WTC11 (cell line): Measurements from ENCODE around the gene NTN1. TPM values are rescaled to one million over a fixed set of nuclear protein-coding genes. Genes with fewer than 3 reads are reported as not detected.
"Not testable (repeated sequence)": the region's sequence is repeated elsewhere in the genome, so short reads cannot be mapped to it uniquely, and the experiment has no call there.

Experiments used
- ATAC-seq: fragments of 200-7000 bp; cut with Tn5 transposase; 2 replicates; pipeline ENCODE4 v1.10.0; 2021; ENCODE audit warnings: mild to moderate bottlenecking, moderate library complexity
- CTCF ChIA-PET: fragments of 300-600 bp; sonication (Branson Sonifier 250); formaldehyde crosslinking; loops from one replicate; lab custom pipeline; 2021; ENCODE audit warnings: antibody characterized with exemption; lab: Charles Lee
- POLR2A ChIA-PET: fragments of 350-600 bp; sonication (Branson Sonifier 250); formaldehyde crosslinking; loops from one replicate; lab custom pipeline; 2021; ENCODE audit warnings: antibody characterized with exemption; lab: Charles Lee
- DNase-seq: peaks from one replicate; pipeline ENCODE4 v3.0.0; 2021; ENCODE audit warnings: low spot score
- H3K27ac Mint-ChIP-seq: 2 replicates; pipeline ENCODE4 v1.8.0; 2021; ENCODE audit warnings: mixed read lengths
- H3K27me3 Mint-ChIP-seq: 2 replicates; pipeline ENCODE4 v1.8.0; 2021; ENCODE audit warnings: low read depth, mild to moderate bottlenecking, moderate library complexity, mixed read lengths
- H3K36me3 Mint-ChIP-seq: 2 replicates; pipeline ENCODE4 v1.8.0; 2021; ENCODE audit warnings: mixed read lengths
- H3K4me1 Mint-ChIP-seq: 2 replicates; pipeline ENCODE4 v1.8.0; 2022; ENCODE audit warnings: mixed read lengths
- H3K4me3 Mint-ChIP-seq: 2 replicates; pipeline ENCODE4 v1.8.0; 2021; ENCODE audit warnings: mild to moderate bottlenecking, moderate library complexity, mixed read lengths
- H3K9me3 Mint-ChIP-seq: 2 replicates; pipeline ENCODE4 v1.8.0; 2021; ENCODE audit warnings: mixed read lengths
- CBFB ChIP-seq: sonication (generic); formaldehyde crosslinking; IDR thresholded peaks from 2 replicates; pipeline ENCODE4 v1.8.1; 2022; ENCODE audit warnings: mild to moderate bottlenecking, low read depth, missing genetic modification reagents
- ETV6 ChIP-seq: sonication (generic); formaldehyde crosslinking; IDR thresholded peaks from 2 replicates; pipeline ENCODE4 v1.8.1; 2022; ENCODE audit warnings: mild to moderate bottlenecking, missing genetic modification reagents
- MLX ChIP-seq: sonication (generic); formaldehyde crosslinking; IDR thresholded peaks from 2 replicates; pipeline ENCODE4 v1.8.1; 2023; ENCODE audit warnings: mild to moderate bottlenecking, missing genetic modification reagents, moderate library complexity
- NFE2L1 ChIP-seq: sonication (generic); formaldehyde crosslinking; IDR thresholded peaks from 2 replicates; pipeline ENCODE4 v1.8.1; 2023; ENCODE audit warnings: missing genetic modification reagents
- ZNF138 ChIP-seq: sonication (generic); formaldehyde crosslinking; conservative IDR thresholded peaks from 2 replicates; pipeline ENCODE4 v1.8.1; 2022; ENCODE audit warnings: mild to moderate bottlenecking, moderate library complexity, missing genetic modification reagents
- ZNF396 ChIP-seq: fragments of 250-450 bp; sonication (Bioruptor Pico); IDR thresholded peaks from 2 replicates; pipeline ENCODE4 v1.8.0; 2021; ENCODE audit warnings: mild to moderate bottlenecking, moderate library complexity, borderline replicate concordance
- ZNF423 ChIP-seq: fragments of 250-450 bp; sonication (Bioruptor Pico); IDR thresholded peaks from 2 replicates; pipeline ENCODE4 v2.1.2; 2022; ENCODE audit warnings: mild to moderate bottlenecking, moderate library complexity
- total RNA-seq: library from RNA; stranded (reverse); gene quantifications from 3 replicates; pipeline ENCODE4 v1.2.3, GENCODE V29; 2021
- TF ChIP-seq, protein P1 (sequence below): sonication (generic); formaldehyde crosslinking; IDR thresholded peaks from 2 replicates; pipeline ENCODE4 v1.8.1; 2022; ENCODE audit warnings: mild to moderate bottlenecking, missing genetic modification reagents, moderate library complexity, borderline replicate concordance
- TF ChIP-seq, protein P2 (sequence below): sonication (generic); formaldehyde crosslinking; IDR thresholded peaks from 2 replicates; pipeline ENCODE4 v1.8.0; 2022; ENCODE audit warnings: mild to moderate bottlenecking, missing genetic modification reagents
- TF ChIP-seq, protein P3 (sequence below): sonication (generic); formaldehyde crosslinking; IDR thresholded peaks from 2 replicates; pipeline ENCODE4 v1.8.1; 2022; ENCODE audit warnings: low read depth, mild to moderate bottlenecking, moderate library complexity, missing genetic modification reagents, borderline replicate concordance
- TF ChIP-seq, protein P4 (sequence below): sonication (generic); formaldehyde crosslinking; IDR thresholded peaks from 2 replicates; pipeline ENCODE4 v1.8.1; 2023; ENCODE audit warnings: mild to moderate bottlenecking, missing genetic modification reagents, borderline replicate concordance

Gene NTN1
- total RNA-seq, 1 experiment from 2014 or later = 5.5 TPM

DNA sequence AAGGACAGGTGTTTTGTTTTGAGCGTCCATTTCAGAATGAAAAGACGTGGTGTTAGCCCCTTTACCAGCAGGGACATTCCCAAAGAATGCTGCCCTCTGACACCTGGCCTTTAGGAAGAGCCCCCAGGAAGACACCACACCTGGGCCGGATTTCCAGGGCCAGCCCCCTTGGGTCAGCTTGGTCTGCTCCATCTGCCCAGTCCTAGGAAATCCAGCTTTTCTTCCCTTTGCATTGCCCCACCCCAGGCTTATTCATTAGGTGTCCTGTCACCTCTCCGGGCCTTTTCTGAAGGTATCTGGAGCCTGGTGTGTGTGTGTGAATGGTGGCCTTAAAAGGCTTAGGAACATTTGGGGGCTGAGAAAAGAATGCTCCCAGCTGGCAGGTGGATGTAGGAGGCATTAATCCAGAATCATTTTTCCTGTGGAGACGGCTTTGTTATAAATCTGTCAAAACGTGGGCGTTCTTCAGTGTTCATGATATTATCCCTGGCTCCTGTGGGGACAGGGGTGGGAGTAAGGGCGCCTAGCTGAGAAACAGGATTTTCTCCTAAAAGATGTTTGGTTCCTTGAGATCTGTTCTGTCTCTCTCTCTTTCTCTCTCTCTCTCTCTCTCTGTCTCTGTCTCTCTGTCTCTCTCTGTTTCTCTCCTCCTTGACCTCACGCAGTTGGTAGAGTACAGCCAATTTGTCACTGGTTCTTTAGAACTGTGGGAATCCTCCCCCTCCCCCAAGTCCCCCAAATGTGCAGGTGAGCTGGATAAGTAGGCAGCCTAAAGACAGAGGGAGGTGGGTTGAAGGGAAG lies 84.0 kb downstream of the NTN1 start:
- no peak for DNase-seq
- peak overlapping the region; percentile 73; the same call in 1 of the 2 replicates for H3K27ac Mint-ChIP-seq
- POLR2A ChIA-PET = no interaction called here
- H3K9me3 Mint-ChIP-seq = peaks cover 18% of the 10 kb centered on the region
- peaks cover 8% of the 10 kb centered on the region for H3K36me3 Mint-ChIP-seq
- no peak for ATAC-seq
- H3K27me3 Mint-ChIP-seq = peaks cover 3% of the 10 kb centered on the region
- CTCF ChIA-PET = interaction anchor here (0.6 to 1.4 kb wide), 2 partner anchors 47 to 57 kb away, joined by 3 to 6 read pairs; no protein-coding TSS in a partner anchor
- H3K4me1 Mint-ChIP-seq = peaks cover 50% of the 10 kb centered on the region
- no peak overlapping the region for H3K4me3 Mint-ChIP-seq
- TF ChIP-seq ETV6 (no peak), ZNF396 (no peak), ZNF423 (CRISPR knock-in tag) (no peak), CBFB (no peak), MLX (no peak)
- TF ChIP-seq, protein P1, sequence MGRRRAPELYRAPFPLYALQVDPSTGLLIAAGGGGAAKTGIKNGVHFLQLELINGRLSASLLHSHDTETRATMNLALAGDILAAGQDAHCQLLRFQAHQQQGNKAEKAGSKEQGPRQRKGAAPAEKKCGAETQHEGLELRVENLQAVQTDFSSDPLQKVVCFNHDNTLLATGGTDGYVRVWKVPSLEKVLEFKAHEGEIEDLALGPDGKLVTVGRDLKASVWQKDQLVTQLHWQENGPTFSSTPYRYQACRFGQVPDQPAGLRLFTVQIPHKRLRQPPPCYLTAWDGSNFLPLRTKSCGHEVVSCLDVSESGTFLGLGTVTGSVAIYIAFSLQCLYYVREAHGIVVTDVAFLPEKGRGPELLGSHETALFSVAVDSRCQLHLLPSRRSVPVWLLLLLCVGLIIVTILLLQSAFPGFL (CRISPR knock-in tag) = no peak
- TF ChIP-seq, protein P2, sequence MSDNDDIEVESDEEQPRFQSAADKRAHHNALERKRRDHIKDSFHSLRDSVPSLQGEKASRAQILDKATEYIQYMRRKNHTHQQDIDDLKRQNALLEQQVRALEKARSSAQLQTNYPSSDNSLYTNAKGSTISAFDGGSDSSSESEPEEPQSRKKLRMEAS = no peak

- not testable (repeated sequence) for H3K4me3 Mint-ChIP-seq, H3K27me3 Mint-ChIP-seq, H3K27ac Mint-ChIP-seq, ATAC-seq, H3K36me3 Mint-ChIP-seq, DNase-seq
- H3K4me1 Mint-ChIP-seq = peaks cover 60% of the 10 kb centered on the region
- ChIA-PET CTCF (interaction anchor here (1.4 kb wide), 1 partner anchor 56 kb away, joined by 3 read pairs; no protein-coding TSS in a partner anchor), POLR2A (interaction anchor here (0.7 kb wide), 1 partner anchor 58 kb away, joined by 4 read pairs; no protein-coding TSS in a partner anchor)
- H3K9me3 Mint-ChIP-seq = peaks cover 18% of the 10 kb centered on the region
Observed at GRCh38 chr17:9106278-9106677, 85.0 kb downstream of the NTN1 start.

DNA sequence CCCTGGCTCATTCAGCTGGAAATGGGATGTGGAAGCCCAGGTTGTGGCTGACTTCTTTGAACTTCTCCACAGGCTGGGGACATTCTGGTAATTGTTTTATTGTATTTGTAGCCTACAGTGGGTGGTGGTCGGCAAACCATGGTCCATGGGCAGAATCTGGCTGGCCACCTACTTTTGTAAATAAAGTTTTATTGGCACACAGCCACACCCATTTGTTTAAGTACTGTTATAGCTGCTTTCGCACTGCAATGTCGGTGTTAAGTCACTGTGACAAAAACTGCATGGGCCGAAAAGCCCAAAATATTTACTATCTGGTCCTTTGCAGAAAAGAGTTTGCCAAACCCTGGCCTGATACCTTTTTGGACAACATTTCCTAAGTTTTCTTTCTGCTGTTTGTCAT lies 86.2 kb downstream of the NTN1 start:
- Mint-ChIP-seq H3K4me1 (peaks cover 64% of the 10 kb centered on the region), H3K27me3 (no peaks in the 10 kb centered on the region; the same call in 1 of the 2 replicates), H3K9me3 (peaks cover 5% of the 10 kb centered on the region)
- DNase-seq (no peak), ATAC-seq (no peak)
- TF ChIP-seq MLX (no peak), ZNF138 (CRISPR knock-in tag) (no peak), NFE2L1 (CRISPR knock-in tag) (no peak)
- TF ChIP-seq, protein P3, sequence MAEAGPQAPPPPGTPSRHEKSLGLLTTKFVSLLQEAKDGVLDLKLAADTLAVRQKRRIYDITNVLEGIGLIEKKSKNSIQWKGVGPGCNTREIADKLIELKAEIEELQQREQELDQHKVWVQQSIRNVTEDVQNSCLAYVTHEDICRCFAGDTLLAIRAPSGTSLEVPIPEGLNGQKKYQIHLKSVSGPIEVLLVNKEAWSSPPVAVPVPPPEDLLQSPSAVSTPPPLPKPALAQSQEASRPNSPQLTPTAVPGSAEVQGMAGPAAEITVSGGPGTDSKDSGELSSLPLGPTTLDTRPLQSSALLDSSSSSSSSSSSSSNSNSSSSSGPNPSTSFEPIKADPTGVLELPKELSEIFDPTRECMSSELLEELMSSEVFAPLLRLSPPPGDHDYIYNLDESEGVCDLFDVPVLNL (CRISPR knock-in tag) = no peak
- TF ChIP-seq, protein P4, sequence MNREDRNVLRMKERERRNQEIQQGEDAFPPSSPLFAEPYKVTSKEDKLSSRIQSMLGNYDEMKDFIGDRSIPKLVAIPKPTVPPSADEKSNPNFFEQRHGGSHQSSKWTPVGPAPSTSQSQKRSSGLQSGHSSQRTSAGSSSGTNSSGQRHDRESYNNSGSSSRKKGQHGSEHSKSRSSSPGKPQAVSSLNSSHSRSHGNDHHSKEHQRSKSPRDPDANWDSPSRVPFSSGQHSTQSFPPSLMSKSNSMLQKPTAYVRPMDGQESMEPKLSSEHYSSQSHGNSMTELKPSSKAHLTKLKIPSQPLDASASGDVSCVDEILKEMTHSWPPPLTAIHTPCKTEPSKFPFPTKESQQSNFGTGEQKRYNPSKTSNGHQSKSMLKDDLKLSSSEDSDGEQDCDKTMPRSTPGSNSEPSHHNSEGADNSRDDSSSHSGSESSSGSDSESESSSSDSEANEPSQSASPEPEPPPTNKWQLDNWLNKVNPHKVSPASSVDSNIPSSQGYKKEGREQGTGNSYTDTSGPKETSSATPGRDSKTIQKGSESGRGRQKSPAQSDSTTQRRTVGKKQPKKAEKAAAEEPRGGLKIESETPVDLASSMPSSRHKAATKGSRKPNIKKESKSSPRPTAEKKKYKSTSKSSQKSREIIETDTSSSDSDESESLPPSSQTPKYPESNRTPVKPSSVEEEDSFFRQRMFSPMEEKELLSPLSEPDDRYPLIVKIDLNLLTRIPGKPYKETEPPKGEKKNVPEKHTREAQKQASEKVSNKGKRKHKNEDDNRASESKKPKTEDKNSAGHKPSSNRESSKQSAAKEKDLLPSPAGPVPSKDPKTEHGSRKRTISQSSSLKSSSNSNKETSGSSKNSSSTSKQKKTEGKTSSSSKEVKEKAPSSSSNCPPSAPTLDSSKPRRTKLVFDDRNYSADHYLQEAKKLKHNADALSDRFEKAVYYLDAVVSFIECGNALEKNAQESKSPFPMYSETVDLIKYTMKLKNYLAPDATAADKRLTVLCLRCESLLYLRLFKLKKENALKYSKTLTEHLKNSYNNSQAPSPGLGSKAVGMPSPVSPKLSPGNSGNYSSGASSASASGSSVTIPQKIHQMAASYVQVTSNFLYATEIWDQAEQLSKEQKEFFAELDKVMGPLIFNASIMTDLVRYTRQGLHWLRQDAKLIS (CRISPR knock-in tag) = no peak
- TF ChIP-seq, all 79 proteins: peak for 0
- Mint-ChIP-seq H3K4me3 (no peak overlapping the region), H3K27ac (no peak overlapping the region), H3K36me3 (no peaks in the 10 kb centered on the region; the same call in 1 of the 2 replicates)
- POLR2A ChIA-PET = no interaction called here
- CTCF ChIA-PET = interaction anchor here (0.6 to 0.8 kb wide), 2 partner anchors 10 to 57 kb away, joined by 3 read pairs; no protein-coding TSS in a partner anchor
